HEK293 (cell line): Measurements from ENCODE around the gene SEPTIN2.

Experiments used
- CTCF ChIA-PET: fragments of 350-600 bp; formaldehyde crosslinking; extraction: SDS; loops from one replicate; lab custom pipeline; 2021; ENCODE audit warnings: antibody characterized with exemption; lab: Yijun Ruan, JAX
- POLR2A ChIA-PET: fragments of 300-600 bp; formaldehyde crosslinking; extraction: SDS; loops from one replicate; lab custom pipeline; 2020; ENCODE audit warnings: antibody characterized with exemption, inconsistent platforms; lab: Yijun Ruan, JAX
- H3K27ac ChIP-seq: fragments of 200-500 bp; sonication (Bioruptor generic); 2 replicates; pipeline ENCODE4 v1.5.1; 2014; ENCODE audit warnings: low read depth, low read length, control low read depth, inconsistent platforms; ENCODE audit errors: extremely low read depth
- H3K36me3 ChIP-seq, 2 experiments: fragments of 200-500 bp in 1 of 2; sonication (Bioruptor generic) in 1 of 2; 1 replicate in 1 of 2; 2 replicates in 1 of 2; pipeline ENCODE4 v1.5.1; 2014 to 2017; ENCODE audit warnings: inconsistent platforms in 2 of 2, low read length in 2 of 2; ENCODE audit not compliant: control insufficient read depth in 2 of 2, insufficient read depth in 1 of 2
- H3K4me1 ChIP-seq: fragments of 200-500 bp; sonication (Bioruptor generic); 2 replicates; pipeline ENCODE4 v1.5.1; 2014; ENCODE audit warnings: mild to moderate bottlenecking, low read length, inconsistent platforms; ENCODE audit not compliant: control insufficient read depth, insufficient read depth
- H3K4me3 ChIP-seq: 2 replicates; pipeline ENCODE4 v1.5.1; 2011; ENCODE audit warnings: low read depth, mild to moderate bottlenecking, control low read depth, low read length, moderate library complexity
- H3K9me3 ChIP-seq: fragments of 200-500 bp; sonication (Bioruptor generic); 2 replicates; pipeline ENCODE4 v1.5.1; 2014; ENCODE audit warnings: low read depth, low read length, inconsistent platforms; ENCODE audit not compliant: control insufficient read depth, insufficient read depth
- MYNN ChIP-seq: fragments of 450-650 bp; formaldehyde crosslinking; IDR thresholded peaks from 2 replicates; pipeline ENCODE4 v1.5.1; 2016; ENCODE audit warnings: missing biosample characterization, missing genetic modification characterization, borderline replicate concordance
- TCF7L2 ChIP-seq: IDR thresholded peaks from 2 replicates; pipeline ENCODE4 v1.6.1; 2011; ENCODE audit warnings: low read depth, mild to moderate bottlenecking, inconsistent platforms, low read length, moderate library complexity, borderline replicate concordance
- ZBTB21 ChIP-seq: fragments of 450-650 bp; formaldehyde crosslinking; IDR thresholded peaks from 2 replicates; pipeline ENCODE4 v1.5.1; 2017; ENCODE audit warnings: missing biosample characterization, missing genetic modification characterization
- ZBTB48 ChIP-seq: fragments of 450-650 bp; formaldehyde crosslinking; IDR thresholded peaks from 2 replicates; pipeline ENCODE4 v1.5.1; 2016; ENCODE audit warnings: missing biosample characterization, missing genetic modification characterization
- ZNF350 ChIP-seq: fragments of 450-650 bp; formaldehyde crosslinking; IDR thresholded peaks from 2 replicates; pipeline ENCODE4 v1.5.0; 2017; ENCODE audit warnings: missing biosample characterization, mild to moderate bottlenecking, missing genetic modification characterization
- ZNF473 ChIP-seq: fragments of 450-650 bp; formaldehyde crosslinking; IDR thresholded peaks from 2 replicates; pipeline ENCODE4 v1.5.1; 2017; ENCODE audit warnings: missing biosample characterization, missing genetic modification characterization
- ZNF514 ChIP-seq: fragments of 450-650 bp; formaldehyde crosslinking; IDR thresholded peaks from 2 replicates; pipeline ENCODE4 v1.5.1; 2016; ENCODE audit warnings: missing biosample characterization, missing genetic modification characterization
- ZNF548 ChIP-seq: fragments of 450-650 bp; formaldehyde crosslinking; IDR thresholded peaks from 2 replicates; pipeline ENCODE4 v1.5.1; 2016; ENCODE audit warnings: missing biosample characterization, missing genetic modification characterization
- ZNF571 ChIP-seq: fragments of 450-650 bp; formaldehyde crosslinking; IDR thresholded peaks from 2 replicates; pipeline ENCODE4 v1.5.0; 2017; ENCODE audit warnings: missing biosample characterization, missing genetic modification characterization
- ZNF701 ChIP-seq: fragments of 450-650 bp; formaldehyde crosslinking; IDR thresholded peaks from 2 replicates; pipeline ENCODE4 v1.5.1; 2016; ENCODE audit warnings: missing biosample characterization, missing genetic modification characterization
- ZNF791 ChIP-seq: fragments of 450-650 bp; formaldehyde crosslinking; IDR thresholded peaks from 2 replicates; pipeline ENCODE4 v1.5.1; 2016; ENCODE audit warnings: missing biosample characterization, missing genetic modification characterization
- TF ChIP-seq, protein P1 (sequence below): fragments of 450-650 bp; formaldehyde crosslinking; IDR thresholded peaks from 2 replicates; pipeline ENCODE4 v1.5.1; 2017; ENCODE audit warnings: missing biosample characterization, missing genetic modification characterization
- TF ChIP-seq, protein P2 (sequence below): fragments of 450-650 bp; formaldehyde crosslinking; IDR thresholded peaks from 2 replicates; pipeline ENCODE4 v1.5.1; 2016; ENCODE audit warnings: missing biosample characterization, missing genetic modification characterization
- TF ChIP-seq, protein P3 (sequence below): fragments of 450-650 bp; formaldehyde crosslinking; IDR thresholded peaks from 2 replicates; pipeline ENCODE4 v1.5.1; 2016; ENCODE audit warnings: missing biosample characterization, missing genetic modification characterization
- TF ChIP-seq, protein P4 (sequence below): fragments of 450-650 bp; IDR thresholded peaks from 2 replicates; pipeline ENCODE4 v1.5.1; 2018; ENCODE audit warnings: missing biosample characterization, mild to moderate bottlenecking, missing genetic modification characterization
- TF ChIP-seq, protein P5 (sequence below): fragments of 450-650 bp; formaldehyde crosslinking; IDR thresholded peaks from 2 replicates; pipeline ENCODE4 v1.5.1; 2017; ENCODE audit warnings: missing biosample characterization, missing genetic modification characterization
- TF ChIP-seq, protein P6 (sequence below): fragments of 450-650 bp; formaldehyde crosslinking; IDR thresholded peaks from 2 replicates; pipeline ENCODE4 v1.5.1; 2016; ENCODE audit warnings: missing biosample characterization, missing genetic modification characterization, low read depth
- TF ChIP-seq, protein P7 (sequence below): fragments of 450-650 bp; formaldehyde crosslinking; IDR thresholded peaks from 2 replicates; pipeline ENCODE4 v1.5.1; 2016; ENCODE audit warnings: missing biosample characterization, missing genetic modification characterization

Gene SEPTIN2

DNA sequence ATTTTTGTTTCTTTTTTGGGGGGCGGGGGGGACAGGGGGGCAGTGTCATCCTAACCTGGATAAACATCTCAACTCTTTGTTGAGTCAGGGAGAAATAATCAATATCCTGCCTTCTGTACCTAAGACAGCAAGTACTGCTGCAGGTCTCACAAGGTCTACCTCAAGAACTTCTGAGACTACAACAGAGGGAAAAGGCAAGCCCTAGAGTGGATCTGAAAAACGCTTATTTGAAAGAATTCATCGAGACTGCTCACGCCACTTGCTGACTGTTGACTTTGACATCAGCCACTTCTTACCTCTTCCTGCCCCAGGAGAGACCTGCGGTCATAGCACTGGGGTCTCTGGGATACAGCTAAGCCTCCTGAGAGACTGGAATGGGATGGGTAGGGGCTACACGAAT, 8.7 kb upstream of the SEPTIN2 start:
- ChIA-PET CTCF (no interaction called here), POLR2A (interaction anchor here (1.3 kb wide), 1 partner anchor 8 kb away, joined by 6 read pairs; the partner anchor contains the start of genes HDLBP and SEPTIN2)
- peaks cover 0 to 8% of the 10 kb centered on the region in 2 experiments; a peak in 1 of 3 replicates for H3K36me3 ChIP-seq
- H3K27ac ChIP-seq: no peak overlapping the region
- TF ChIP-seq, protein P1, sequence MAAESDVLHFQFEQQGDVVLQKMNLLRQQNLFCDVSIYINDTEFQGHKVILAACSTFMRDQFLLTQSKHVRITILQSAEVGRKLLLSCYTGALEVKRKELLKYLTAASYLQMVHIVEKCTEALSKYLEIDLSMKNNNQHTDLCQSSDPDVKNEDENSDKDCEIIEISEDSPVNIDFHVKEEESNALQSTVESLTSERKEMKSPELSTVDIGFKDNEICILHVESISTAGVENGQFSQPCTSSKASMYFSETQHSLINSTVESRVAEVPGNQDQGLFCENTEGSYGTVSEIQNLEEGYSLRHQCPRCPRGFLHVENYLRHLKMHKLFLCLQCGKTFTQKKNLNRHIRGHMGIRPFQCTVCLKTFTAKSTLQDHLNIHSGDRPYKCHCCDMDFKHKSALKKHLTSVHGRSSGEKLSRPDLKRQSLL (tag by site-specific recombination): no peak
- TF ChIP-seq ZBTB48 (tag by site-specific recombination) (no peak), ZNF571 (tag by site-specific recombination) (no peak), ZNF791 (tag by site-specific recombination) (no peak), ZNF514 (tag by site-specific recombination) (no peak), MYNN (no peak), ZNF350 (no peak), ZBTB21 (no peak), ZNF473 (tag by site-specific recombination) (no peak), ZNF701 (tag by site-specific recombination) (no peak), TCF7L2 (no peak), ZNF548 (no peak)
- TF ChIP-seq, protein P2, sequence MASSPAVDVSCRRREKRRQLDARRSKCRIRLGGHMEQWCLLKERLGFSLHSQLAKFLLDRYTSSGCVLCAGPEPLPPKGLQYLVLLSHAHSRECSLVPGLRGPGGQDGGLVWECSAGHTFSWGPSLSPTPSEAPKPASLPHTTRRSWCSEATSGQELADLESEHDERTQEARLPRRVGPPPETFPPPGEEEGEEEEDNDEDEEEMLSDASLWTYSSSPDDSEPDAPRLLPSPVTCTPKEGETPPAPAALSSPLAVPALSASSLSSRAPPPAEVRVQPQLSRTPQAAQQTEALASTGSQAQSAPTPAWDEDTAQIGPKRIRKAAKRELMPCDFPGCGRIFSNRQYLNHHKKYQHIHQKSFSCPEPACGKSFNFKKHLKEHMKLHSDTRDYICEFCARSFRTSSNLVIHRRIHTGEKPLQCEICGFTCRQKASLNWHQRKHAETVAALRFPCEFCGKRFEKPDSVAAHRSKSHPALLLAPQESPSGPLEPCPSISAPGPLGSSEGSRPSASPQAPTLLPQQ (tag by site-specific recombination): no peak
- TF ChIP-seq, protein P3, sequence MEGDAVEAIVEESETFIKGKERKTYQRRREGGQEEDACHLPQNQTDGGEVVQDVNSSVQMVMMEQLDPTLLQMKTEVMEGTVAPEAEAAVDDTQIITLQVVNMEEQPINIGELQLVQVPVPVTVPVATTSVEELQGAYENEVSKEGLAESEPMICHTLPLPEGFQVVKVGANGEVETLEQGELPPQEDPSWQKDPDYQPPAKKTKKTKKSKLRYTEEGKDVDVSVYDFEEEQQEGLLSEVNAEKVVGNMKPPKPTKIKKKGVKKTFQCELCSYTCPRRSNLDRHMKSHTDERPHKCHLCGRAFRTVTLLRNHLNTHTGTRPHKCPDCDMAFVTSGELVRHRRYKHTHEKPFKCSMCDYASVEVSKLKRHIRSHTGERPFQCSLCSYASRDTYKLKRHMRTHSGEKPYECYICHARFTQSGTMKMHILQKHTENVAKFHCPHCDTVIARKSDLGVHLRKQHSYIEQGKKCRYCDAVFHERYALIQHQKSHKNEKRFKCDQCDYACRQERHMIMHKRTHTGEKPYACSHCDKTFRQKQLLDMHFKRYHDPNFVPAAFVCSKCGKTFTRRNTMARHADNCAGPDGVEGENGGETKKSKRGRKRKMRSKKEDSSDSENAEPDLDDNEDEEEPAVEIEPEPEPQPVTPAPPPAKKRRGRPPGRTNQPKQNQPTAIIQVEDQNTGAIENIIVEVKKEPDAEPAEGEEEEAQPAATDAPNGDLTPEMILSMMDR: no peak
- TF ChIP-seq, protein P4, sequence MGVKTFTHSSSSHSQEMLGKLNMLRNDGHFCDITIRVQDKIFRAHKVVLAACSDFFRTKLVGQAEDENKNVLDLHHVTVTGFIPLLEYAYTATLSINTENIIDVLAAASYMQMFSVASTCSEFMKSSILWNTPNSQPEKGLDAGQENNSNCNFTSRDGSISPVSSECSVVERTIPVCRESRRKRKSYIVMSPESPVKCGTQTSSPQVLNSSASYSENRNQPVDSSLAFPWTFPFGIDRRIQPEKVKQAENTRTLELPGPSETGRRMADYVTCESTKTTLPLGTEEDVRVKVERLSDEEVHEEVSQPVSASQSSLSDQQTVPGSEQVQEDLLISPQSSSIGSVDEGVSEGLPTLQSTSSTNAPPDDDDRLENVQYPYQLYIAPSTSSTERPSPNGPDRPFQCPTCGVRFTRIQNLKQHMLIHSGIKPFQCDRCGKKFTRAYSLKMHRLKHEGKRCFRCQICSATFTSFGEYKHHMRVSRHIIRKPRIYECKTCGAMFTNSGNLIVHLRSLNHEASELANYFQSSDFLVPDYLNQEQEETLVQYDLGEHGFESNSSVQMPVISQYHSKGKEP: no peak
- TF ChIP-seq, protein P5, sequence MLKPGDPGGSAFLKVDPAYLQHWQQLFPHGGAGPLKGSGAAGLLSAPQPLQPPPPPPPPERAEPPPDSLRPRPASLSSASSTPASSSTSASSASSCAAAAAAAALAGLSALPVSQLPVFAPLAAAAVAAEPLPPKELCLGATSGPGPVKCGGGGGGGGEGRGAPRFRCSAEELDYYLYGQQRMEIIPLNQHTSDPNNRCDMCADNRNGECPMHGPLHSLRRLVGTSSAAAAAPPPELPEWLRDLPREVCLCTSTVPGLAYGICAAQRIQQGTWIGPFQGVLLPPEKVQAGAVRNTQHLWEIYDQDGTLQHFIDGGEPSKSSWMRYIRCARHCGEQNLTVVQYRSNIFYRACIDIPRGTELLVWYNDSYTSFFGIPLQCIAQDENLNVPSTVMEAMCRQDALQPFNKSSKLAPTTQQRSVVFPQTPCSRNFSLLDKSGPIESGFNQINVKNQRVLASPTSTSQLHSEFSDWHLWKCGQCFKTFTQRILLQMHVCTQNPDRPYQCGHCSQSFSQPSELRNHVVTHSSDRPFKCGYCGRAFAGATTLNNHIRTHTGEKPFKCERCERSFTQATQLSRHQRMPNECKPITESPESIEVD: no peak
- TF ChIP-seq, protein P6, sequence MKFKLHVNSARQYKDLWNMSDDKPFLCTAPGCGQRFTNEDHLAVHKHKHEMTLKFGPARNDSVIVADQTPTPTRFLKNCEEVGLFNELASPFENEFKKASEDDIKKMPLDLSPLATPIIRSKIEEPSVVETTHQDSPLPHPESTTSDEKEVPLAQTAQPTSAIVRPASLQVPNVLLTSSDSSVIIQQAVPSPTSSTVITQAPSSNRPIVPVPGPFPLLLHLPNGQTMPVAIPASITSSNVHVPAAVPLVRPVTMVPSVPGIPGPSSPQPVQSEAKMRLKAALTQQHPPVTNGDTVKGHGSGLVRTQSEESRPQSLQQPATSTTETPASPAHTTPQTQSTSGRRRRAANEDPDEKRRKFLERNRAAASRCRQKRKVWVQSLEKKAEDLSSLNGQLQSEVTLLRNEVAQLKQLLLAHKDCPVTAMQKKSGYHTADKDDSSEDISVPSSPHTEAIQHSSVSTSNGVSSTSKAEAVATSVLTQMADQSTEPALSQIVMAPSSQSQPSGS (tag by site-specific recombination): no peak
- TF ChIP-seq, protein P7, sequence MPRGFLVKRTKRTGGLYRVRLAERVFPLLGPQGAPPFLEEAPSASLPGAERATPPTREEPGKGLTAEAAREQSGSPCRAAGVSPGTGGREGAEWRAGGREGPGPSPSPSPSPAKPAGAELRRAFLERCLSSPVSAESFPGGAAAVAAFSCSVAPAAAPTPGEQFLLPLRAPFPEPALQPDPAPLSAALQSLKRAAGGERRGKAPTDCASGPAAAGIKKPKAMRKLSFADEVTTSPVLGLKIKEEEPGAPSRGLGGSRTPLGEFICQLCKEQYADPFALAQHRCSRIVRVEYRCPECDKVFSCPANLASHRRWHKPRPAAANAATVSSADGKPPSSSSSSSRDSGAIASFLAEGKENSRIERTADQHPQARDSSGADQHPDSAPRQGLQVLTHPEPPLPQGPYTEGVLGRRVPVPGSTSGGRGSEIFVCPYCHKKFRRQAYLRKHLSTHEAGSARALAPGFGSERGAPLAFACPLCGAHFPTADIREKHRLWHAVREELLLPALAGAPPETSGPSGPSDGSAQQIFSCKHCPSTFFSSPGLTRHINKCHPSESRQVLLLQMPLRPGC (tag by site-specific recombination): no peak
- H3K9me3 ChIP-seq: no peaks in the 10 kb centered on the region
- no peak overlapping the region for H3K4me3 ChIP-seq
- H3K4me1 ChIP-seq: peaks cover 14% of the 10 kb centered on the region
